Measurements from ENCODE around the gene DYNLT4. TPM values are rescaled to one million over a fixed set of nuclear protein-coding genes. Genes with fewer than 3 reads are reported as not detected.
A peak's percentile ranks its signal among the peaks of the same experiment; 100 is the strongest.

DYNLT4 gene
- total and polyA plus RNA-seq, 2 of the 8 experiments (the other 6 are each of a cell fraction or from before 2014, with no cell fraction given), result 0.29 TPM; not detected in 1

DNA sequence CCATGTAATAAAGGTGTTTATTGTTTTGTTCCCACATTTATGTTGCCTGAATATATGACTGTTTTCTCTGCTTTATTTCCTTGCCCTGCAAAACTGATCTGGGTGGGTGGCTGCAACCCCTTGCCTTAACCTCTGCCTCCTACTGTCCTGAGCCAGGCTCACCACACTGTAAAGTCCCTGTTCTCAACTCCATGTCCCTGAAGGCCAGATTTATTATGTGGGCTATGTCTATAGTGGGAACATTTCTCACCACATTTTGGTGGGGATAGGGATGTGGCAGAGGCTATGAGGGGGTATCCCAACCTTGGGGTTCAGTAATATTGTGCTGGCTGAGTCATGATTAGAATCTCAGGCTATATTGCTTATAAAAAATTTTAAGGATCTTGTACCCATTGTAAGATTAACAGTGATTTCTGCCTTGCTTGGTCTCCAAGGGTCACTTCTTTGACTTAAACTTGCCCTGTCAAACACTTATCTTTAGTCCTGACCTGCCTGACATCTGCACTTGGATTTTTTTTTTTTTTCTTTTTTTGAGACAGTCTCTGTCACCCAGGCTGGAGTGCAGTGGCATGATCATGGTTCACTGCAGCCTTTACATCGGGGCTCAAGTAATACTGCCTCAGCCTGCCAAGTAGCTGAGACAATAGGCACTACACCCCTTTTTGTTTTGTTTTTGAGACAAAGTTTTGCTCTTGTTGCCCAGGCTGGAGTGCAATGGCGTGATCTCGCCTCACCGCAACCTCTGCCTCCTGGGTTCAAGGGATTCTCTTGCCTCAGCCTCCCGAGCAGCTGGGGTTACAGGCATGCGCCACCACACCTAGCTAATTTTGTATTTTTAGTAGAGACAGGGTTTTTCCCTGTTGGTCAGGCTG, 28.2 kb downstream of the DYNLT4 start:
- ChIA-PET CTCF (ENCODE audit: partially characterized antibody) (interaction anchor here (1.0 to 3.0 kb wide), 2 partner anchors 15 to 18 kb away, joined by 3 to 11 read pairs; no protein-coding TSS in a partner anchor), POLR2A (ENCODE audit: partially characterized antibody) (interaction anchor here (0.7 to 23.6 kb wide), 25 partner anchors 8 to 733 kb away, joined by 3 to 428 read pairs (median 19); partner anchors contain the start of genes BEST4, BTBD19, DYNLT4 and HECTD3)
- Histone ChIP-seq H3K23ac (ENCODE audit: insufficient read length) (no peak overlapping the region), H3K56ac (replicated peaks; ENCODE audit: insufficient read length, low read depth, low read length) (no peak overlapping the region), H3K4ac (replicated peaks; ENCODE audit: insufficient read length, low read depth, low read length) (no peak overlapping the region), H2BK12ac (ENCODE audit: low read depth, low read length) (no peak overlapping the region), H3K4me2 (ENCODE audit: insufficient read depth in 1 of 2, low read depth in 2 of 2, low read length in 2 of 2) (peak overlapping the region; percentile 7 to 98; a peak in 2 of 4 replicates), H3K4me3 (ENCODE audit: extremely low read depth in 1 of 4, insufficient read depth in 2 of 4, low read depth in 3 of 4, low read length in 4 of 4) (no peak overlapping the region), H3K18ac (ENCODE audit: extremely low read depth, low read length) (no peak overlapping the region), H3K4me1 (replicated peaks in 1 of 4; ENCODE audit: control insufficient read depth in 3 of 4, insufficient read depth in 4 of 4, low read length in 3 of 4) (peaks cover 0 to 13% (median 4%) of the 10 kb centered on the region in 4 experiments; a peak in 6 of 7 replicates), H3K79me2 (ENCODE audit: control insufficient read depth in 1 of 2, insufficient read depth in 2 of 2, low read length in 2 of 2) (peaks cover 15 to 33% of the 10 kb centered on the region in 2 experiments), H2AK5ac (ENCODE audit: low read depth, low read length) (no peak overlapping the region), H3K27ac (ENCODE audit: low read depth, low read length) (no peak overlapping the region), H3K79me1 (ENCODE audit: low read depth, low read length) (peaks cover 3% of the 10 kb centered on the region; the same call in 1 of the 2 replicates), H3K27me3 (replicated peaks in 1 of 4; ENCODE audit: control insufficient read depth in 3 of 4, extremely low read depth in 1 of 4, insufficient read depth in 3 of 4, low read length in 3 of 4) (no peaks in the 10 kb centered on the region; a peak in 1 of 7 replicates), H4K5ac (ENCODE audit: insufficient read length, low read depth, low read length) (no peak overlapping the region), H4K91ac (replicated peaks; ENCODE audit: insufficient read length, low read length) (no peak overlapping the region), H3K23me2 (ENCODE audit: low read depth, low read length) (peaks cover 16% of the 10 kb centered on the region), H3K36me3 (ENCODE audit: control insufficient read depth in 2 of 4, insufficient read depth in 4 of 4, low read length in 3 of 4) (peaks cover 24 to 54% (median 34%) of the 10 kb centered on the region in 4 experiments), H2AFZ (ENCODE audit: low read length) (no peak overlapping the region), H3K9ac (replicated peaks in 1 of 4; ENCODE audit: extremely low read depth in 1 of 4, low read depth in 3 of 4, low read length in 3 of 4) (no peak overlapping the region), H2BK120ac (replicated peaks; ENCODE audit: low read depth, low read length) (no peak overlapping the region), H2BK20ac (ENCODE audit: low read length) (no peak overlapping the region), H3K9me3 (ENCODE audit: insufficient read depth in 2 of 2, low read depth in 1 of 2, low read length in 1 of 2) (no peaks in the 10 kb centered on the region), H3K14ac (ENCODE audit: insufficient read length) (no peak overlapping the region), H4K8ac (ENCODE audit: extremely low read depth, insufficient read depth, low read length) (no peak overlapping the region), H2BK5ac (ENCODE audit: low read depth, low read length) (no peak overlapping the region), H2BK15ac (ENCODE audit: low read length) (no peak overlapping the region), H4K20me1 (replicated peaks in 1 of 2; ENCODE audit: control insufficient read depth in 1 of 2, insufficient read depth in 2 of 2, low read length in 2 of 2) (peaks cover 13 to 21% of the 10 kb centered on the region in 2 experiments)
- FAIRE-seq, result no peak
- DNase-seq (ENCODE audit: low read depth in 1 of 2, low spot score in 2 of 2), result no peak
- TF ChIP-seq SIRT6 (IDR thresholded peaks at IDR 0.05; ENCODE audit: low read length) (no peak), POLR2A (IDR thresholded peaks at IDR 0.05; ENCODE audit: control extremely low read depth in 1 of 2, low read depth in 2 of 2, low read length in 2 of 2) (peak; percentile 8 to 74; a peak in 2 of 3 replicates), POLR2AphosphoS5 (IDR thresholded peaks at IDR 0.05; ENCODE audit: low read depth, low read length) (peak; percentile 58; the same call in 1 of the 2 replicates)
- 94% methylated on average over 6 of the region's 6 CpGs; no CpG with 5 or more reads in 1 of the 2 experiments for WGBS, 2 experiments (ENCODE audit: extremely low coverage in 1 of 2, insufficient coverage in 1 of 2, insufficient read length in 1 of 2, insufficient replicate concordance in 2 of 2, low coverage in 1 of 2, low lambda C conversion rate in 2 of 2, missing lambda C conversion rate in 1 of 2)
